Stimulated activated CD8-positive, alpha-beta memory T cell treated with anti-CD3 and anti-CD28 coated beads, Interleukin-2, amount 100 ng/mL, for 48 hours (primary cell): ENCODE measurements around the gene SLC26A5.
A peak's percentile ranks its signal among the peaks of the same experiment; 100 is the strongest.
"Not testable (repeated sequence)": the region's sequence is repeated elsewhere in the genome, so short reads cannot be mapped to it uniquely, and the experiment has no call there.

ENCODE experiments used
- DNase-seq, 2 donors: peaks; one replicate each; pipeline ENCODE4 v3.0.0-alpha.2; 2020; ENCODE audit warnings: low read depth in 2 of 2

The SLC26A5 gene

GRCh38 chr7:103399687-103400086, 46.3 kb downstream of the SLC26A5 start:
- not testable (repeated sequence) for DNase-seq

- DNase-seq = no peak
Measured at GRCh38 chr7:103398483-103399127, 47.4 kb downstream of the SLC26A5 start.

GRCh38 chr7:103396471-103396870, 49.5 kb downstream of the SLC26A5 start:
- DNase-seq = no peak

GRCh38 chr7:103395071-103395470, 50.9 kb downstream of the SLC26A5 start:
- no peak for DNase-seq

GRCh38 chr7:103394566-103394965, 51.4 kb downstream of the SLC26A5 start:
- DNase-seq = no peak

GRCh38 chr7:103391976-103392375, 54.0 kb downstream of the SLC26A5 start:
- no peak for DNase-seq

- no peak for DNase-seq
Measured at GRCh38 chr7:103391150-103391549, 54.9 kb downstream of the SLC26A5 start.

- DNase-seq = no peak
Measured at GRCh38 chr7:103389263-103389662, 56.7 kb downstream of the SLC26A5 start.

GRCh38 chr7:103388469-103389140, 57.4 kb downstream of the SLC26A5 start:
- DNase-seq = no peak

GRCh38 chr7:103387242-103387641, 58.8 kb downstream of the SLC26A5 start:
- no peak for DNase-seq

- no peak for DNase-seq
Measured at GRCh38 chr7:103382032-103382402, 64.0 kb downstream of the SLC26A5 start.

- no peak for DNase-seq
Measured at GRCh38 chr7:103381280-103382031, 64.6 kb downstream of the SLC26A5 start.

- no peak for DNase-seq
Measured at GRCh38 chr7:103380395-103381191, 65.4 kb downstream of the SLC26A5 start.

GRCh38 chr7:103379270-103379975, 66.6 kb downstream of the SLC26A5 start:
- no peak for DNase-seq

GRCh38 chr7:103373866-103374643, 72.0 kb downstream of the SLC26A5 start:
- no peak for DNase-seq

GRCh38 chr7:103369432-103369831, 76.6 kb downstream of the SLC26A5 start:
- DNase-seq = no peak

- DNase-seq = no peak
Measured at GRCh38 chr7:103349805-103350204, 96.2 kb downstream of the SLC26A5 start.

- DNase-seq = no peak
Measured at GRCh38 chr7:103348959-103349358, 97.0 kb downstream of the SLC26A5 start.

GRCh38 chr7:103348452-103348851, 97.6 kb downstream of the SLC26A5 start:
- DNase-seq = no peak

GRCh38 chr7:103347507-103348267, 98.3 kb downstream of the SLC26A5 start, which contains the start of gene PSMC2:
Gene PSMC2, plus strand, starts transcription at chr7:103347643. Its CDS starts 69 bp downstream, at chr7:103347712.
- peak; percentile 53 to 72 for DNase-seq
